WI38 (cell line): ENCODE measurements around the gene RPSA.

Experiments
- H3K4me3 ChIP-seq: 2 replicates; pipeline ENCODE4 v1.5.1; 2011; ENCODE audit warnings: low read depth, mild to moderate bottlenecking, control low read depth, low read length
- CTCF ChIP-seq: IDR thresholded peaks from 2 replicates; pipeline ENCODE4 v1.5.1; 2012; ENCODE audit warnings: low read depth, mild to moderate bottlenecking, control low read depth, low read length

RPSA gene

GRCh38 chr3:39390181-39390580, 16.3 kb upstream of the RPSA start:
- no peak for TF ChIP-seq CTCF
- H3K4me3 ChIP-seq: no peak overlapping the region

- no peak overlapping the region for H3K4me3 ChIP-seq
- TF ChIP-seq CTCF: no peak
Observed at GRCh38 chr3:39396690-39397089, 9.8 kb upstream of the RPSA start.

GRCh38 chr3:39398700-39399099, 7.8 kb upstream of the RPSA start:
- no peak overlapping the region for H3K4me3 ChIP-seq

GRCh38 chr3:39401983-39402382, 4.5 kb upstream of the RPSA start:
- no peak for TF ChIP-seq CTCF
- no peak overlapping the region for H3K4me3 ChIP-seq

More at GRCh38 chr3:39398700-39399099, 7.8 kb upstream of the RPSA start:
- TF ChIP-seq CTCF: no peak

GRCh38 chr3:39404943-39405686, 1.4 kb upstream of the RPSA start:
- no peak for TF ChIP-seq CTCF
- no peak overlapping the region for H3K4me3 ChIP-seq

GRCh38 chr3:39405687-39406367, 693 bp upstream of the RPSA start:
- peak overlapping the region; percentile 90 for H3K4me3 ChIP-seq
- TF ChIP-seq CTCF: no peak

GRCh38 chr3:39407259-39407629, 724 bp downstream of the RPSA start:
- TF ChIP-seq CTCF: no peak
- H3K4me3 ChIP-seq: peak overlapping the region; percentile 90
